GM12874 (cell line): Measurements from ENCODE around the gene C4A.

Experiments used
- CTCF ChIP-seq: IDR thresholded peaks from 2 replicates; pipeline ENCODE4 v1.5.1; 2011; ENCODE audit warnings: low read depth, mild to moderate bottlenecking, control low read depth, low read length, moderate library complexity; ENCODE audit not compliant: insufficient read depth

C4A gene

GRCh38 chr6:31969712-31970603 lies 11.9 kb upstream of the C4A start:
- no peak for TF ChIP-seq CTCF

GRCh38 chr6:31970604-31971271 lies 11.1 kb upstream of the C4A start:
- TF ChIP-seq CTCF: no peak

- no peak for TF ChIP-seq CTCF
These were observed 10.4 kb upstream of the C4A start for GRCh38 chr6:31971279-31971992.

GRCh38 chr6:31971993-31972708 lies 9.7 kb upstream of the C4A start, which contains the start of gene DXO:
TSS of gene DXO (minus strand) at chr6:31972138. CDS start at chr6:31971675, 463 bp downstream.
- no peak for TF ChIP-seq CTCF

GRCh38 chr6:31972709-31973350 lies 9.0 kb upstream of the C4A start:
- TF ChIP-seq CTCF: no peak

- TF ChIP-seq CTCF: no peak
These were observed 3.9 kb upstream of the C4A start for GRCh38 chr6:31977816-31978431.
